Measurements from ENCODE around the gene PRLH. TPM values are rescaled to one million over a fixed set of nuclear protein-coding genes. Genes with fewer than 3 reads are reported as not detected.

The PRLH gene
- total RNA-seq, 2 donors from 2014 or later: not detected

DNA sequence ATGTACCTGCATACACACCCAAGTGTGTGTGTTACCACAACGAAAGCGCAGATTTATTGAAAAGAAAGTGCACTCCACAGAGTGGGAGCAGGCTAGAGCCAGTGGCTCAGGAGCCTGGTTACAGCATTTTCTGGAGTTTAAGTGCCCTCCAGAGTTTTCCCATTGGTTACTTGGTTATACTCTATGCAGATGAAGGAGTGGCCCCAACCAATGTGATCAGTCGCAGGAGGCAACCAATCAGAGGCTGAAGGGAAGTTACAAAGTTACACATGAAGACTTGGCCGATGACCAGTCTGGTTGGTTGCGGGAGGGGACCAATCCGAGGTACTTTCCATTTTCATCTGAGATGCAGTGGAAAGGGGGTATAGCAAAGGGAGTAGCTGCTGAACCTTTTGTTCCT, 13.5 kb upstream of the PRLH start:
- Histone ChIP-seq H3K9ac (ENCODE audit: low read depth in 2 of 2, low read length in 2 of 2) (no peak overlapping the region), H3K27ac (no peak overlapping the region), H3K4me1 (no peaks in the 10 kb centered on the region), H3K36me3 (peaks cover 4% of the 10 kb centered on the region), H3K4me3 (no peak overlapping the region), H3K9me3 (no peaks in the 10 kb centered on the region), H3K27me3 (no peaks in the 10 kb centered on the region)
- no peak for DNase-seq
- intact Hi-C loops (cut with DNase I): no loop called here
- TF ChIP-seq CTCF (IDR thresholded peaks at IDR 0.05): no peak

DNA sequence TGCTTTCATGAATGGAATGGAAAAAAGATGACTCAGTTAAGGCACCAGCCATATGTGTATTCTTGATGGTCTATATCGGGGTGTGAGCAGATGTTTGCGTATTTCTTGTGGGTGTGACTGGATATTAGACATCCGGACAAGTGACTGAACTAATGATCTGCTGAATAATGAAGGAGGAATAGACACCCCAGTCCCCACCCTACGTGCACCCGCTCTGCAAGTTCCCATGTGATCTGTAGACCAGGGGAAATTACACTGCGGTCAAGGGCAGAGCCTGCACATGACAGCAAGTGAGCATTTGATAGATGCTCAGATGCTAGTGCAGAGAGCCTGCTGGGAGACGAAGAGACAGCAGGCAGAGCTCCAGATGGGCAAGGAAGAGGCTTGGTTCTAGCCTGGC, 12.4 kb upstream of the PRLH start:
- H3K27ac ChIP-seq: no peak overlapping the region
- TF ChIP-seq CTCF (IDR thresholded peaks at IDR 0.05): no peak
- no peaks in the 10 kb centered on the region for H3K9me3 ChIP-seq
- H3K4me1 ChIP-seq: no peaks in the 10 kb centered on the region
- no peaks in the 10 kb centered on the region for H3K27me3 ChIP-seq
- no peak overlapping the region for H3K9ac ChIP-seq (ENCODE audit: low read depth in 2 of 2, low read length in 2 of 2)
- no peak for DNase-seq
- intact Hi-C loops (cut with DNase I): no loop called here
- no peak overlapping the region for H3K4me3 ChIP-seq
- peaks cover 4% of the 10 kb centered on the region for H3K36me3 ChIP-seq

DNA sequence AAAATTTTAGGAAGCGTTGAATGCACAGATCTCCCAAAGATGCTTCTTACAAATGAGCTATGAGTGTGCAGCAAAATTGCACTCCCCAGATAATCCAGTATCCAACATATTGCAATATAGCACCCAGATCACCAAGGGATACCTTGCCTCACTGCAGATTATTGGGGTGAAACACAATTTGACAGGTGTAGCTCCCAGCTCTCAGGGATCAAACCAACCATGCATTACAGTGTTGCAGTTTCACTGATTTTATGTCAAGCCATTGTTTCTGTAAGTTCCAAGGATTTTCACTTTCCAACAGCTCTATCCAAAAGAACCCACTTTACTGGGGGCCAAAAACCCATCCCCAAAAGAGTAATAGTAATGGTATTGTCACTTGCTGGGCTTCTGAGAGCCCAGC, 10.8 kb upstream of the PRLH start:
- intact Hi-C loops (cut with DNase I): no loop called here
- H3K36me3 ChIP-seq: peaks cover 4% of the 10 kb centered on the region
- no peak overlapping the region for H3K27ac ChIP-seq
- H3K4me1 ChIP-seq: no peaks in the 10 kb centered on the region
- H3K27me3 ChIP-seq: no peaks in the 10 kb centered on the region
- H3K9ac ChIP-seq (ENCODE audit: low read depth in 2 of 2, low read length in 2 of 2): no peak overlapping the region
- no peak for TF ChIP-seq CTCF (IDR thresholded peaks at IDR 0.05)
- no peak overlapping the region for H3K4me3 ChIP-seq
- no peaks in the 10 kb centered on the region for H3K9me3 ChIP-seq
- no peak for DNase-seq

GRCh38 chr2:237556773-237557632, 9.4 kb upstream of the PRLH start:
- Histone ChIP-seq H3K4me1 (no peaks in the 10 kb centered on the region), H3K4me3 (no peak overlapping the region), H3K27ac (no peak overlapping the region), H3K36me3 (peaks cover 4% of the 10 kb centered on the region), H3K9ac (ENCODE audit: low read depth in 2 of 2, low read length in 2 of 2) (no peak overlapping the region), H3K27me3 (no peaks in the 10 kb centered on the region), H3K9me3 (no peaks in the 10 kb centered on the region)
- intact Hi-C loops (cut with DNase I): no loop called here
- TF ChIP-seq CTCF (IDR thresholded peaks at IDR 0.05): no peak
- no peak for DNase-seq

GRCh38 chr2:237557633-237558015, 8.8 kb upstream of the PRLH start:
- Histone ChIP-seq H3K27me3 (no peaks in the 10 kb centered on the region), H3K9me3 (no peaks in the 10 kb centered on the region), H3K4me1 (no peaks in the 10 kb centered on the region), H3K9ac (ENCODE audit: low read depth in 2 of 2, low read length in 2 of 2) (no peak overlapping the region), H3K27ac (no peak overlapping the region), H3K4me3 (no peak overlapping the region), H3K36me3 (peaks cover 4% of the 10 kb centered on the region)
- intact Hi-C loops (cut with DNase I): no loop called here
- no peak for DNase-seq
- TF ChIP-seq CTCF (IDR thresholded peaks at IDR 0.05): no peak

All from colonic mucosa (tissue), 4 donors.